Measurements from ENCODE around the gene MS4A4A.

- TF ChIP-seq CTCF (IDR thresholded peaks at IDR 0.05; ENCODE audit: borderline replicate concordance, extremely low read depth, low read length, poor library complexity, severe bottlenecking) (no peak), EZH2 (IDR thresholded peaks at IDR 0.05; ENCODE audit: borderline replicate concordance, low read depth, low read length, severe bottlenecking) (no peak)
These were observed 35.9 kb downstream of the MS4A4A start for GRCh38 chr11:60316317-60316716.
